ENCODE data around the gene ATP8B4.

DNA sequence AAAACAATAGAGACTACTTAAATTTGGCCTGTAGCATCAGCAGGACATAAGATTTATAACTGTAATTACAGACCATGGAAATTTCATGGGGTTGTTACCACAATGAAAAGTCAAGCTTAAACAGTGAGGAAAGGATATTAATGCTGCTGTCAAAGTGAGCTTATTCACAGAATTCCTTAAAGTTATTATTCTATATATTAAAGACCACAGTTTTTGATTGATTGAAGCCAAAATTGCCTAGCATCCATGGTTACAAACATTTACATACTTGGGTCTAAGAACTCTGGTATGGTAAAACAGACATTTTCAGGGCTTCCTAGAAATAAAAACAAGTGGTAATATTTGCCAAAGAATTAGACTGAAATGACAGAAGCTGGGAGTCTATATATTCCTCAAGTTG lies 248.6 kb downstream of the ATP8B4 start:
- TF ChIP-seq POLR2AphosphoS5 (IDR thresholded peaks at IDR 0.05) = no peak
- TF ChIP-seq EP300 (IDR thresholded peaks at IDR 0.05) = no peak
- TF ChIP-seq, protein P1, sequence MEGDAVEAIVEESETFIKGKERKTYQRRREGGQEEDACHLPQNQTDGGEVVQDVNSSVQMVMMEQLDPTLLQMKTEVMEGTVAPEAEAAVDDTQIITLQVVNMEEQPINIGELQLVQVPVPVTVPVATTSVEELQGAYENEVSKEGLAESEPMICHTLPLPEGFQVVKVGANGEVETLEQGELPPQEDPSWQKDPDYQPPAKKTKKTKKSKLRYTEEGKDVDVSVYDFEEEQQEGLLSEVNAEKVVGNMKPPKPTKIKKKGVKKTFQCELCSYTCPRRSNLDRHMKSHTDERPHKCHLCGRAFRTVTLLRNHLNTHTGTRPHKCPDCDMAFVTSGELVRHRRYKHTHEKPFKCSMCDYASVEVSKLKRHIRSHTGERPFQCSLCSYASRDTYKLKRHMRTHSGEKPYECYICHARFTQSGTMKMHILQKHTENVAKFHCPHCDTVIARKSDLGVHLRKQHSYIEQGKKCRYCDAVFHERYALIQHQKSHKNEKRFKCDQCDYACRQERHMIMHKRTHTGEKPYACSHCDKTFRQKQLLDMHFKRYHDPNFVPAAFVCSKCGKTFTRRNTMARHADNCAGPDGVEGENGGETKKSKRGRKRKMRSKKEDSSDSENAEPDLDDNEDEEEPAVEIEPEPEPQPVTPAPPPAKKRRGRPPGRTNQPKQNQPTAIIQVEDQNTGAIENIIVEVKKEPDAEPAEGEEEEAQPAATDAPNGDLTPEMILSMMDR (IDR thresholded peaks at IDR 0.05) = no peak
